ENCODE results near the gene PRXL2A. TPM values are rescaled to one million over a fixed set of nuclear protein-coding genes. Genes with fewer than 3 reads are reported as not detected.
"Not testable (repeated sequence)": the region's sequence is repeated elsewhere in the genome, so short reads cannot be mapped to it uniquely, and the experiment has no call there.

The PRXL2A gene
- total RNA-seq, 8 experiments from 2014 or later: 4.8 to 166 (median 53.5) TPM

GRCh38 chr10:80480373-80480772 lies 72.0 kb downstream of the PRXL2A start:
- WGBS, 10 experiments: 83% methylated on average over 1 of the region's 6 CpGs; no CpG with 5 or more reads in 9 of the 10 experiments
- H3K4me1 ChIP-seq (replicated peaks in 1 of 2); ATAC-seq (replicated peaks in 6 of 8); H3K27ac ChIP-seq; H3K4me3 ChIP-seq; in situ Hi-C loops (cut with MboI; ENCODE audit: low pct_unique_long_range_greater_than_20kb in 2 of 9, low sequenced_read_pairs in 9 of 9, unreplicated experiment in 9 of 9): not testable (repeated sequence)

- H3K27ac ChIP-seq: no peak overlapping the region
- no peak for ATAC-seq (replicated peaks in 6 of 8)
- WGBS, 10 experiments: 13 to 100% (median 92%) methylated on average over 1 to 4 of the region's 5 CpGs
- in situ Hi-C loops (cut with MboI; ENCODE audit: low pct_unique_long_range_greater_than_20kb in 2 of 9, low sequenced_read_pairs in 9 of 9, unreplicated experiment in 9 of 9): no loop called here
- H3K4me3 ChIP-seq: no peak overlapping the region
- peaks cover 0 to under 1% of the 10 kb centered on the region in 2 donors for H3K4me1 ChIP-seq (replicated peaks in 1 of 2)
Measured at GRCh38 chr10:80480852-80481251, 72.5 kb downstream of the PRXL2A start.

GRCh38 chr10:80484243-80484642 lies 75.9 kb downstream of the PRXL2A start:
- Histone ChIP-seq H3K27ac (no peak overlapping the region), H3K4me1 (replicated peaks in 1 of 2) (peaks cover 7 to 8% of the 10 kb centered on the region in 2 donors), H3K4me3 (no peak overlapping the region)
- peak in 3 of 8 experiments; percentile 70 to 82 (median 79) for ATAC-seq (replicated peaks in 6 of 8)
- WGBS, 10 experiments: 5 to 94% (median 78%) methylated on average over 2 to 6 of the region's 6 CpGs
- in situ Hi-C loops (cut with MboI; ENCODE audit: low pct_unique_long_range_greater_than_20kb in 2 of 9, low sequenced_read_pairs in 9 of 9, unreplicated experiment in 9 of 9): no loop called here

- Histone ChIP-seq H3K4me3 (no peak overlapping the region), H3K27ac (no peak overlapping the region), H3K4me1 (replicated peaks in 1 of 2) (peaks cover 7 to 8% of the 10 kb centered on the region in 2 donors)
- in situ Hi-C loops (cut with MboI; ENCODE audit: low pct_unique_long_range_greater_than_20kb in 2 of 9, low sequenced_read_pairs in 9 of 9, unreplicated experiment in 9 of 9): no loop called here
- ATAC-seq (replicated peaks in 6 of 8): peak in 3 of 8 experiments; percentile 44 to 74 (median 55)
Measured at GRCh38 chr10:80484676-80485075, 76.3 kb downstream of the PRXL2A start.

GRCh38 chr10:80485076-80485945 lies 77.0 kb downstream of the PRXL2A start:
- H3K4me3 ChIP-seq: no peak overlapping the region
- 39 to 100% (median 78%) methylated on average over 1 to 6 of the region's 10 CpGs; no CpG with 5 or more reads in 2 of the 10 experiments for WGBS, 10 experiments
- peaks cover 7 to 8% of the 10 kb centered on the region in 2 donors for H3K4me1 ChIP-seq (replicated peaks in 1 of 2)
- no peak overlapping the region for H3K27ac ChIP-seq
- in situ Hi-C loops (cut with MboI; ENCODE audit: low pct_unique_long_range_greater_than_20kb in 2 of 9, low sequenced_read_pairs in 9 of 9, unreplicated experiment in 9 of 9): no loop called here
- ATAC-seq (replicated peaks in 6 of 8): no peak

- ATAC-seq (replicated peaks in 6 of 8): peak in 2 of 8 experiments; percentile 49 to 50
- 47 to 91% (median 87%) methylated on average over 3 to 10 of the region's 17 CpGs; no CpG with 5 or more reads in 3 of the 10 experiments for WGBS, 10 experiments
- H3K4me3 ChIP-seq: no peak overlapping the region
- in situ Hi-C loops (cut with MboI; ENCODE audit: low pct_unique_long_range_greater_than_20kb in 2 of 9, low sequenced_read_pairs in 9 of 9, unreplicated experiment in 9 of 9): no loop called here
- no peak overlapping the region for H3K27ac ChIP-seq
- H3K4me1 ChIP-seq (replicated peaks in 1 of 2): peaks cover 7 to 8% of the 10 kb centered on the region in 2 donors
Measured at GRCh38 chr10:80485946-80486764, 77.8 kb downstream of the PRXL2A start.

Other genes starting within 250 kb of the PRXL2A start
- gene ANXA11, start 203.0 kb upstream of the PRXL2A start, total RNA-seq: 100 to 1,000 TPM in 3 of 8 experiments, 10 to 100 TPM in 1, 1 to 10 TPM in 4; 4.9 to 197 (median 37.4) TPM
- 1 to 10 TPM in 1 of 8 experiments, under 1 TPM in 5, not detected in 2; 0.04 to 3.2 (median 0.63) TPM for gene MAT1A, start 118.9 kb upstream of the PRXL2A start, total RNA-seq
- under 1 TPM in 1 of 8 experiments, not detected in 7; 0.27 TPM for gene DYDC1, start 51.8 kb upstream of the PRXL2A start, total RNA-seq
- gene DYDC2, start 51.8 kb upstream of the PRXL2A start, total RNA-seq: 1 to 10 TPM in 4 of 8 experiments, under 1 TPM in 2, not detected in 2; 0.45 to 9.3 (median 1.7) TPM
- gene TSPAN14, start 45.8 kb downstream of the PRXL2A start, total RNA-seq: 10 to 100 TPM; 12.4 to 44.8 (median 16.1) TPM
- gene SH2D4B, start 129.4 kb downstream of the PRXL2A start, total RNA-seq: 1 to 10 TPM in 1 of 8 experiments, under 1 TPM in 7; 0.14 to 1.1 (median 0.29) TPM

Data from motor neuron (in vitro differentiated cells).